ENCODE results near the gene MC1R. TPM values are rescaled to one million over a fixed set of nuclear protein-coding genes. Genes with fewer than 3 reads are reported as not detected.

MC1R gene
- total RNA-seq, 1 experiment from 2014 or later, result 3.8 TPM

- DNase-seq (ENCODE audit: low spot score) (no peak), ATAC-seq (no peak)
- Mint-ChIP-seq H3K9me3 (0 out of 2 replicates have a peak, but pooled peaks cover 8% of the 10 kb centered on the region), H3K4me1 (no peaks in the 10 kb centered on the region), H3K27me3 (ENCODE audit: low read depth) (no peaks in the 10 kb centered on the region), H3K4me3 (no peak overlapping the region), H3K36me3 (peaks cover 27% of the 10 kb centered on the region), H3K27ac (no peak overlapping the region)
- TF ChIP-seq, protein P1, sequence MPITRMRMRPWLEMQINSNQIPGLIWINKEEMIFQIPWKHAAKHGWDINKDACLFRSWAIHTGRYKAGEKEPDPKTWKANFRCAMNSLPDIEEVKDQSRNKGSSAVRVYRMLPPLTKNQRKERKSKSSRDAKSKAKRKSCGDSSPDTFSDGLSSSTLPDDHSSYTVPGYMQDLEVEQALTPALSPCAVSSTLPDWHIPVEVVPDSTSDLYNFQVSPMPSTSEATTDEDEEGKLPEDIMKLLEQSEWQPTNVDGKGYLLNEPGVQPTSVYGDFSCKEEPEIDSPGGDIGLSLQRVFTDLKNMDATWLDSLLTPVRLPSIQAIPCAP (CRISPR knock-in tag; IDR thresholded peaks at IDR 0.05), result no peak
- TF ChIP-seq CBFB (CRISPR knock-in tag; IDR thresholded peaks at IDR 0.05; ENCODE audit: low read depth), result no peak
- ChIA-PET POLR2A (no interaction called here), CTCF (no interaction called here)
Measured at GRCh38 chr16:89905511-89906139, 13.0 kb upstream of the MC1R start.

- 0 out of 2 replicates have a peak, but pooled peaks cover 8% of the 10 kb centered on the region for H3K9me3 Mint-ChIP-seq
- no peak overlapping the region; the same call in 1 of the 2 replicates for H3K27ac Mint-ChIP-seq
- H3K4me3 Mint-ChIP-seq, result no peak overlapping the region
- ChIA-PET POLR2A (no interaction called here), CTCF (interaction anchor here (1.3 to 3.2 kb wide), 3 partner anchors 12 to 200 kb away, joined by 4 to 13 read pairs (median 5); partner anchors contain the start of gene MC1R)
- H3K27me3 Mint-ChIP-seq (ENCODE audit: low read depth), result no peaks in the 10 kb centered on the region
- TF ChIP-seq ERG (CRISPR knock-in tag; IDR thresholded peaks at IDR 0.05) (no peak), ZBTB21 (CRISPR knock-in tag; IDR thresholded peaks at IDR 0.05; ENCODE audit: borderline replicate concordance) (no peak), ELF4 (CRISPR knock-in tag; IDR thresholded peaks at IDR 0.05; ENCODE audit: low read depth) (no peak), ZMAT4 (CRISPR knock-in tag; IDR thresholded peaks at IDR 0.05) (no peak), ZNF219 (CRISPR knock-in tag; IDR thresholded peaks at IDR 0.05; ENCODE audit: borderline replicate concordance) (no peak), CREB1 (CRISPR knock-in tag; IDR thresholded peaks at IDR 0.05) (no peak), ZNF121 (CRISPR knock-in tag; IDR thresholded peaks at IDR 0.05) (no peak), ZBTB43 (CRISPR knock-in tag; IDR thresholded peaks at IDR 0.05) (no peak), NFATC4 (CRISPR knock-in tag; IDR thresholded peaks at IDR 0.05) (no peak), CREM (CRISPR knock-in tag; IDR thresholded peaks at IDR 0.05) (no peak), ZNF396 (CRISPR knock-in tag; IDR thresholded peaks at IDR 0.05; ENCODE audit: borderline replicate concordance) (no peak), JAZF1 (CRISPR knock-in tag; IDR thresholded peaks at IDR 0.05) (no peak), FOXK1 (CRISPR knock-in tag; IDR thresholded peaks at IDR 0.05) (no peak), KAT7 (CRISPR knock-in tag; IDR thresholded peaks at IDR 0.05; ENCODE audit: borderline replicate concordance) (no peak), IRF2 (CRISPR knock-in tag; IDR thresholded peaks at IDR 0.05; ENCODE audit: borderline replicate concordance, low read depth) (no peak), SOX15 (CRISPR knock-in tag; IDR thresholded peaks at IDR 0.05) (no peak)
- TF ChIP-seq, protein P2, sequence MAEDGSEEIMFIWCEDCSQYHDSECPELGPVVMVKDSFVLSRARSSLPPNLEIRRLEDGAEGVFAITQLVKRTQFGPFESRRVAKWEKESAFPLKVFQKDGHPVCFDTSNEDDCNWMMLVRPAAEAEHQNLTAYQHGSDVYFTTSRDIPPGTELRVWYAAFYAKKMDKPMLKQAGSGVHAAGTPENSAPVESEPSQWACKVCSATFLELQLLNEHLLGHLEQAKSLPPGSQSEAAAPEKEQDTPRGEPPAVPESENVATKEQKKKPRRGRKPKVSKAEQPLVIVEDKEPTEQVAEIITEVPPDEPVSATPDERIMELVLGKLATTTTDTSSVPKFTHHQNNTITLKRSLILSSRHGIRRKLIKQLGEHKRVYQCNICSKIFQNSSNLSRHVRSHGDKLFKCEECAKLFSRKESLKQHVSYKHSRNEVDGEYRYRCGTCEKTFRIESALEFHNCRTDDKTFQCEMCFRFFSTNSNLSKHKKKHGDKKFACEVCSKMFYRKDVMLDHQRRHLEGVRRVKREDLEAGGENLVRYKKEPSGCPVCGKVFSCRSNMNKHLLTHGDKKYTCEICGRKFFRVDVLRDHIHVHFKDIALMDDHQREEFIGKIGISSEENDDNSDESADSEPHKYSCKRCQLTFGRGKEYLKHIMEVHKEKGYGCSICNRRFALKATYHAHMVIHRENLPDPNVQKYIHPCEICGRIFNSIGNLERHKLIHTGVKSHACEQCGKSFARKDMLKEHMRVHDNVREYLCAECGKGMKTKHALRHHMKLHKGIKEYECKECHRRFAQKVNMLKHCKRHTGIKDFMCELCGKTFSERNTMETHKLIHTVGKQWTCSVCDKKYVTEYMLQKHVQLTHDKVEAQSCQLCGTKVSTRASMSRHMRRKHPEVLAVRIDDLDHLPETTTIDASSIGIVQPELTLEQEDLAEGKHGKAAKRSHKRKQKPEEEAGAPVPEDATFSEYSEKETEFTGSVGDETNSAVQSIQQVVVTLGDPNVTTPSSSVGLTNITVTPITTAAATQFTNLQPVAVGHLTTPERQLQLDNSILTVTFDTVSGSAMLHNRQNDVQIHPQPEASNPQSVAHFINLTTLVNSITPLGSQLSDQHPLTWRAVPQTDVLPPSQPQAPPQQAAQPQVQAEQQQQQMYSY (CRISPR knock-in tag; IDR thresholded peaks at IDR 0.05), result no peak
- TF ChIP-seq, protein P3, sequence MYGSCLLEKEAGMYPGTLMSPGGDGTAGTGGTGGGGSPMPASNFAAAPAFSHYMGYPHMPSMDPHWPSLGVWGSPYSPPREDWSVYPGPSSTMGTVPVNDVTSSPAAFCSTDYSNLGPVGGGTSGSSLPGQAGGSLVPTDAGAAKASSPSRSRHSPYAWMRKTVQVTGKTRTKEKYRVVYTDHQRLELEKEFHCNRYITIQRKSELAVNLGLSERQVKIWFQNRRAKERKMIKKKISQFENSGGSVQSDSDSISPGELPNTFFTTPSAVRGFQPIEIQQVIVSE (CRISPR knock-in tag; IDR thresholded peaks at IDR 0.05; ENCODE audit: borderline replicate concordance), result no peak
- H3K36me3 Mint-ChIP-seq, result peaks cover 26% of the 10 kb centered on the region
- ATAC-seq, result no peak
- no peak for DNase-seq (ENCODE audit: low spot score)
- no peaks in the 10 kb centered on the region for H3K4me1 Mint-ChIP-seq
Measured at GRCh38 chr16:89906140-89907025, 12.3 kb upstream of the MC1R start.

Measured in WTC11 (cell line).